DND-41 (cell line): ENCODE data around the gene JAZF1.

ENCODE experiments used
- CTCF ChIP-seq: IDR thresholded peaks from 2 replicates; pipeline ENCODE4 v1.5.1; 2012; ENCODE audit warnings: borderline replicate concordance, low read length, moderate library complexity, mild to moderate bottlenecking; ENCODE audit not compliant: poor library complexity, severe bottlenecking; ENCODE audit errors: extremely low read depth
- EZH2 ChIP-seq: IDR thresholded peaks from 3 replicates; pipeline ENCODE4 v1.6.1; 2012; ENCODE audit warnings: borderline replicate concordance, low read depth, mild to moderate bottlenecking, moderate library complexity, low read length, inconsistent platforms; ENCODE audit not compliant: severe bottlenecking

- TF ChIP-seq CTCF (no peak), EZH2 (no peak)
Observed at GRCh38 chr7:28086198-28086597, 94.4 kb downstream of the JAZF1 start.
